SK-N-MC (cell line): Measurements from ENCODE around the gene BCAS4.

Experiments
- EZH2 ChIP-seq: fragments of 200-600 bp; sonication (generic); IDR thresholded peaks from one replicate; pipeline ENCODE4 v1.6.1; 2017; ENCODE audit warnings: antibody characterized with exemption
- POLR2AphosphoS5 ChIP-seq: IDR thresholded peaks from 2 replicates; pipeline ENCODE4 v1.6.1; 2012; ENCODE audit warnings: mild to moderate bottlenecking, low read depth, low read length, borderline replicate concordance

GRCh38 chr20:50792708-50793574 is 1.9 kb upstream of the BCAS4 start:
- TF ChIP-seq EZH2, result no peak
- TF ChIP-seq POLR2AphosphoS5, result no peak
